HG02571 (cell line): Measurements from ENCODE around the gene MORN5.

Source experiments
- ATAC-seq: cut with Tn5 transposase; IDR thresholded peaks from one replicate; pipeline ENCODE4 v1.9.1; 2021; ENCODE audit warnings: mild to moderate bottlenecking, moderate library complexity; ENCODE audit not compliant: unreplicated experiment

The MORN5 gene

GRCh38 chr9:122124528-122124927 lies 35.2 kb upstream of the MORN5 start:
- no peak for ATAC-seq

- ATAC-seq = peak; percentile 54
Observed at GRCh38 chr9:122125158-122125508, 34.6 kb upstream of the MORN5 start.

DNA sequence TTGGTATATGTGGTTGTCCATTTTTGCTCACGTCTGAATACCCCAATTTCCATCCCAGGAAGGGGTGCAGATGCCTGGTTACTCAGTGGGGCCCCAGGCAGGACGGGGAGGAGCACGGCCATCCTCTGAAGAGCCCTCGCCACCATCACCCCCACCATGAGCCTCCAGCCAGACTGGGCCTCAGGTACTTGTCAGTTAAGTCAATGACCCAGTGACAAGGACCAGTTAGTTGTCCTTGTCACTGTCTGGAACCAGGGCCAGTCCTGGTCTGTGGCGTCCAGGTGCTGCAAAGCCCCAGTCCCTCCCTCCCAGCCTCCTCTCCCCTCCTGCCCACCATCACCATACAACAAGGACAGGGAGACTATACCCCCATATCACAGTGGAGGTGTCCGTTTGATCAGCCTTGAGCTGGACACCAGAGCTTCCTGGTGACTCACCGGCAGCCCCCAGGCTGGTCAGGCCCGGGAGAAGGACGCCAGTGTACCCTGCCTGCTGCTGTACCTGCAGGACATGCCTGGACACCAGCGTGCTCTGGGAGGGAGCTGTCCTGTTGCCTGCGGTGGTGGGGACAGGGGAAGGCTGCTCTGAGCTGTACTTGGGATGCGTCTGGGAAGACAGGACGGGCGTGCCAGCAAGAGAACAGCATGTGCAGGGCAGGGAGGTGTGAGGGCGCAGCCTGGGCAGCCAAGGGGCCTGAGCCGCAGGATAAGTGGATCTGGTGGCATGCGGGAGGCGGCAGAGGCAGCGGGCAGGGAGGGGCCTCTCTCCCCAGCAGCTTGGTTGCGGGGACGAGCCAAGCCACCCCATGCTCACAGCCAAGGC lies 34.0 kb upstream of the MORN5 start:
- no peak for ATAC-seq

DNA sequence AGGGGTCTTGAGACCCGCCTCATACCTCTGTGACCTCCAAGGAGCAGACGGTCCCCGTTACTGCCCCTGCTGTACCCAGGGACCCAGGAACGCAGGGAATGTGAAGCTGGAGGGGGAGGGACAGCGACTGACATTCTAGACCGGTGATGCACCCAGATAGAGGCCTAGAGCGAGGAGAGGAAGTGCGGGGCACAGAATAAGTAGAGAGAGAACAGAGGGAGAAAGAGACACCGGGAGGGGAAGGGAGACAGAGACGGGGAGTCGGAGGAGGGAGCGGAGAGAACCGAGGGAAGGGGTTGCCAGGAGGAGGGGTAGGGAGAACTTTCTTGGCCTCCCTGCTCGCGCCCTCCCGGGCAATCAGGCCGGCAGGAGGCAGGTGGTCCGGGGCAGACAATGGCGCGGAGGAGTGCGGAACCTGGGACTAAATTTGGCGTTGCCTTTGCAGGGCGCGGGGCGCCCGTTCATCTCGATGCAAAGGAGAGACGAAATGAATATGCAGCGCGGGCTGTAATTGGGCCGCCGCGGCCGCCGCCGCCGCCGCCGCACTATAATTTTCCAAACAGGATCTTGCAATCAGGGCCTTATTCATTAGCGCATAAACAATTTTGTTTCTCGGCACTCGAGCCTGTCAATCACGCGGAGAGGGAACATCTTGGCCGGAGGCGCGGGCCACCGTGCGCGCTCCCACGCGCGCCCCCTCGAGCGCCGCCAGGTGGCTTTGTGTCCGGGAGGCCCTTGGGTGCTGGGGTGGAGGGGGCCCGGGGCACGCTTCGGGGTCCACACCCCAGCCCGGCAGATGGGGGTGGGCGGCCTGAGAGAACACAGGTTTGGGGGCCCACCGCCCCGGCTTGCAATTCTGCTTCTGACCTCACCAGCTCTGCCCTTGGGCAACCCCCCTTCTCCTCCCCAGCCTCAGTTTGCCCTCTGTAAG lies 33.1 kb upstream of the MORN5 start:
- ATAC-seq = no peak

DNA sequence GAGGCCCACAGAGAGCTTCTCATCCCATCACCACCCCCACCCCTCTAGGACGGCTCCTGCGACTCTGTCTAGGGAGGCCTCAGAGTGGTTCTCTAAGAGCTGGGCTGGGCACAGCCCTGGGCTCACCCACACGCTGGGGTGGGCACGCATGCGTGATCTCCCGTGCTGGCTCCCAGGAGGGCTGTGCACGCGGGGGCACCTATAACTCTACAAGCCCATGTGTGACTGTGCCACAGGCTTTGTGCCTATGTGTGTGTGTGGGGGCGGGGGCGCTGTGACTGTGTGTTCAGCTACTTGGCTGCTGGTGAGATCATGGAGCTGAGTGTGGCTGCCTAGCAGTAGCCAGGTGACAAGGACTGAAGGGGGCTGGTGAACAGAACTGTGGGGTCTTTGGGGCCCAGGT lies 32.3 kb upstream of the MORN5 start:
- ATAC-seq = no peak

DNA sequence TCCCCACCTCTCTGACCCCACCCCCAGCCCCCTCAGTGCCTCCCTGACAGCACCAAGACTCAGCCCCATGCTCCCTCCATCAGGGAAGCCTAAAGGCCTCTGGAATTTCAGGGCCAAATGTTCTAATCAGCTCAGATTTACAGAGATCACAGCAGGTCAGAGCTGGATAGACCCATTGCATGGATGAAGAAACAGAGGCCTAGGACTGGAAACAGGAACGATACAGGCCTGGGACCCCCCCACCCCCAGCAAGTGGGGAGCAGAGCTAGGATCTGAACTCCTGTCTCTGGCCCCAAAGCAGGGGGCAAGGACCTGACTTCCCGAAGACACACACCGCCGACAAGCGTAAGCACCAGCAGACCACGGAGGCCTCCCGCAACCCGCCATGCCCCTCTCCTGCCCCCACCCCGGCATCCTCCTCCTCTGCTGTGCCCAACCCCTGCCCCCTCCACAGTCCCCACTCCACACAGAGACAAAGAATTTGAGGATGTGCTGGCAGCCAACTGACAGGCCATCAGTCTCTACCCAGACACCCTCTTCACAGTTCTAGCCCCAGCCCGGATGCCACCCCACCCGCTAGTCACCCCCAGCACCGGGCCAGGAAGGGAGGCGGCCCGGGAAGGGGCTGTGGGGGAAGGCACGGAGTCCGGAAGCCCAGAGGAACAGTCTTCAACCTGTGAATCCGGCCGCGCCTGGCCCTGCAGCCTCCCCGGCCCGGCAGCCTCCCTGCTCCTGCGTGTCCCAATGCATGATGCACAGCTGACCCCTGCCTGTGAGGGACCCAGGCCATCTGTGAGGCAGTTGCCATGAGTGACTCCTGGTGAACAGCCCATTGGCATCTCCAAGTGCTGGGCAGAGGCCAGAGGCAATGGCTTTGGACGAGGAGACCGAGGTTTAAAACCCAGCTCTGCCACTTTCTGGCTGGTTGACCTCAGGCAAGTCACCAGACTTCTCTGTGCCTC lies 31.4 kb upstream of the MORN5 start:
- no peak for ATAC-seq

DNA sequence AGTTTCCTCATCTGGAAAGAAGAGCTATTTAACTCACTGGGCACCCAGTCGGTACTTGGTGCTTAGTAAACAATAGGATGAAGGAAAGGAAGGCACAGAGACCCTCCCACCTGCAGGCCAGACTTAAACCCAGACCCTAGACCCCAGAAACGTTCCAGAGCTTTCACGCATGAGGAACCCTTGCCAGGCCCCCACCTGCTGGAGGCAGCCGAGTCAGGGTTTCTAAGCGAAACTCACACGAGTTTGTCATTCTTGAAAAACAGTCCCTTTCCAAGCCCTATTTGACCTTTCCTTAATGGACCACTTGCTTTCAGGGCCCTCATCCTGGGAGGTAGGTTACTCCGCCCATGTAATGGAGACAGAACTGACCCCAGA lies 30.8 kb upstream of the MORN5 start:
- no peak for ATAC-seq

GRCh38 chr9:122129969-122130368 lies 29.7 kb upstream of the MORN5 start:
- no peak for ATAC-seq

DNA sequence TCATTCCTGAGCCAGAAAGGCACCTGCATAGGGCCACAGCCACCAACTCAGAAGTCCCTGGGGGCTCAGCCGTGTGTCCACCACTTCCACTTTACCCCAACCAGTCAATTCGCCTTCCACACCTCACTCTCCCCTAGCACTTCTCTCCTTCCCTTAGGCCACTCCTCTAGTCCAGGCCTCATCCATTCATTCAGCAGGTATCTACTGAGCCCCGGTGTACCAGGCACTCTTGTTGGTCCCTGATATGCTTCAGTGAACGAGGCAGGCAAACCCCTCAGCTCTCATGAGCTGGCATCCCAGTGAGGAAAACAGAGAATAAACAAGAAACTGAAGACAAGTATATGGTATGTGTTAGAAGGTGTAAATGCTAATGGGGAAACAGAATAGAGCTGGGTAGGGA lies 28.9 kb upstream of the MORN5 start:
- ATAC-seq = no peak

GRCh38 chr9:122131401-122132001 lies 28.2 kb upstream of the MORN5 start:
- ATAC-seq = no peak

- no peak for ATAC-seq
Observed at GRCh38 chr9:122132539-122132938, 27.2 kb upstream of the MORN5 start.

GRCh38 chr9:122133263-122133983 lies 26.3 kb upstream of the MORN5 start:
- no peak for ATAC-seq

- ATAC-seq = no peak
Observed at GRCh38 chr9:122133984-122134535, 25.6 kb upstream of the MORN5 start.

DNA sequence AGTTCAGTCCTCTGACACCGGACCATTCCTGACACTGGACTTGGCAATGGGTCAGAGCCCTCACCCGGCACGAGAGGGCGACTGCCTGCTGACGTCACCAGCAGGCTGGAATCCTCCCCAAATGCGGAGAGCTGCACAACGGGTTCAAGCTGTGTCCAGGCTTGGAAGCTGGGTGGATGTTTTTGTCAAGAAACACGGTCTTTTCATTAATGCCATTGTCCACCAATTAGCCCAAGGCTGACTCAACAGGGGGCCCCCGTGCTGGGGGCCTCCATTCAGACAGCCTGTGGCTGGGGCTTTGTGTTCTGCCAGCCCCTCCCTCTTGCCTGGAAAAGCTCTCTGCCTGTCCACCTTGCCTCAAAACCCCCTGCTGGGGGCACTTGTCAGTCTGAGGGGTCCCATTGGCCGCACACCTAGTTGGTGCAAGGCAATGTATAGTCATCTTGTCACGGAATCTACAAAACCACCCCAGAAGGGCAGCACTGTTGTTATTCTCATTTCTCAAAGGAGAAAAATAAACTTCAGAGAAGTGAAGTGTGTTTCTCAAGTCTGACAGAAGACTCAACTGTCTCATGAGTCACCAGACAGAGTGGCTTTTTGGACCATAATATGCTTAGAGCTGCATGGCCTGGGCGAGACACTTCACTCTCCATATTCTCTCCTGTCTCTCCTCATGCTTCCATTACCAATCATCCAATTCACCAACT lies 24.7 kb upstream of the MORN5 start:
- no peak for ATAC-seq

DNA sequence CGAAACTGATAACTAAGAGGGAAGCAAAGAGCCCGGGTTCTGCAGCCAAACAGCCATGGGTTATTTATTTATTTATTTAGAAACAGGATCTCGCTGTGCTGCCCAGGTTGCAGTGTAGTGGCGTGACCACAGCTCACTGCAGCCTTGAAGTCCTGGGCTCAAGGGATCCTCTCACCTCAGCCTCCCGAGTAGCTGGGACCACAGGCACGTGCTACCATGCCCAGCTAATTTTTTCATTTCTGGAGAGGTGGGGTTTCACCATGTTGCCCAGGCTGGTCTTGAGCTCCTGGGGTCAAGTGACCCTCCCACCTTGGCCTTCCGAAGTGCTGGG lies 24.2 kb upstream of the MORN5 start:
- ATAC-seq = no peak

- ATAC-seq = no peak
Observed at GRCh38 chr9:122138560-122139268, 21.0 kb upstream of the MORN5 start.

GRCh38 chr9:122140368-122141193 lies 19.1 kb upstream of the MORN5 start:
- ATAC-seq = no peak

GRCh38 chr9:122141671-122142070 lies 18.0 kb upstream of the MORN5 start:
- no peak for ATAC-seq
